Stimulated activated CD8-positive, alpha-beta memory T cell treated with anti-CD3 and anti-CD28 coated beads, Interleukin-4, amount 100 ng/mL, for 1 hour (primary cell): ENCODE measurements around the gene SFN.
"Not testable (repeated sequence)": the region's sequence is repeated elsewhere in the genome, so short reads cannot be mapped to it uniquely, and the experiment has no call there.

Experiments used
- DNase-seq, 2 donors: peaks; one replicate each; pipeline ENCODE4 v3.0.0-alpha.2; 2020; ENCODE audit warnings: low read depth in 2 of 2, low spot score in 1 of 2

SFN gene

DNA sequence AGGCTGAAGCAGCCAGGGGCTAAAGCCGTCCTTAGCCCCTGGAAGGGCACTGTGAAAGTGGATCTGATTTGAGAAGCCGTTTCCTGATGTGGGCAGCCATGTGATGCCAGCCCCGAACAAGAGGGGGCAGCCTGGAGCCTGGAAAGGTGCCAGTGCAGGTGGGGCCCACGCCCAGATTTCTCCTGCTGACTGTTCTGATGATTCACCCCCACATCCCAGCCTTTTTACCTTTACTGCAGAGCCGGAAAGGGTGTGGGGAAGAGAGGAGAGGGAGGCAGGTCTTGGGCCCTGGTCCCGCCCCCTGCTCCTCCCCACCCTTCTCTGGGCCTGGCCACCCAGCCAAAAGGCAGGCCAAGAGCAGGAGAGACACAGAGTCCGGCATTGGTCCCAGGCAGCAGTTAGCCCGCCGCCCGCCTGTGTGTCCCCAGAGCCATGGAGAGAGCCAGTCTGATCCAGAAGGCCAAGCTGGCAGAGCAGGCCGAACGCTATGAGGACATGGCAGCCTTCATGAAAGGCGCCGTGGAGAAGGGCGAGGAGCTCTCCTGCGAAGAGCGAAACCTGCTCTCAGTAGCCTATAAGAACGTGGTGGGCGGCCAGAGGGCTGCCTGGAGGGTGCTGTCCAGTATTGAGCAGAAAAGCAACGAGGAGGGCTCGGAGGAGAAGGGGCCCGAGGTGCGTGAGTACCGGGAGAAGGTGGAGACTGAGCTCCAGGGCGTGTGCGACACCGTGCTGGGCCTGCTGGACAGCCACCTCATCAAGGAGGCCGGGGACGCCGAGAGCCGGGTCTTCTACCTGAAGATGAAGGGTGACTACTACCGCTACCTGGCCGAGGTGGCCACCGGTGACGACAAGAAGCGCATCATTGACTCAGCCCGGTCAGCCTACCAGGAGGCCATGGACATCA is at the start of gene SFN:
SFN (plus strand) TSS at position 369 of the 904 bp plus-strand sequence; CDS start at position 433, 64 bp downstream.
- DNase-seq: no peak

DNA sequence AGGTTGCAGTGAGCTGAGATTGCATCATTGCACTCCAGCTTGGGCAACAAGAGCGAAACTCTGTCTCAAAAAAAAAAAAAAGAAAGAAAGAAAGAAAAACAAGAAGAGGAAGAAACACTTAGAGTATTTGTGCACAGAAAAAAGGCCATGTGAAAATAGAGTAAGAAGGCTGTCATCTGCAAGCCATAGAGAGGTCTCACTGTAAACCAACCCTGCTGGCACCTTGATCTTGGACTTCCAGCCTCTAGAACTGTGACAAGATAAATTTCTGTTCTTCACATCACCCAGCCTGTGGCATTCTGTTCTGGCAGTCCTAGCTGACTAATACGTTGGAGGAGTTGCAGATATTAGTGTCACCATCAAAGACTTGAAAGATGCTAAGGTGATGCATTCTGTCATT is 48.6 kb upstream of the SFN start:
- no peak for DNase-seq

DNA sequence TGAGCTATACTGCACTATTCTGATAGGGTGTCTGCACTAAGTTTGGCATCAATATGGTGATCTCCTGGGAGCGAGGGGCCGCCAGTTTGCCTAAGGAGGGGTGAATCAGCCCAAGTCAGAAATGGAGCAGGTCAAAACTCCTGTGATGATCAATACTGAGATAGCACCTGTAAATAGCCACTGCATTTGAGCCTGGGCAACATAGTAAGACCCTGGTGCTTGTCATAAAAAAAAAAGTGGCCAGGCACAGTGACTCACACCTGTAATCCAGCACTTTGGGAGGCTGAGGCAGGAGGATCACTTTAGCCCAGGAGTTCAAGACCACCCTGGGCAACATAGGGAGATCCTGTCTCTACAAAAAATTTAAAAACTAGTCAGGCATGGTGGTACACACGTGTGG is 48.1 kb upstream of the SFN start:
- no peak for DNase-seq

DNA sequence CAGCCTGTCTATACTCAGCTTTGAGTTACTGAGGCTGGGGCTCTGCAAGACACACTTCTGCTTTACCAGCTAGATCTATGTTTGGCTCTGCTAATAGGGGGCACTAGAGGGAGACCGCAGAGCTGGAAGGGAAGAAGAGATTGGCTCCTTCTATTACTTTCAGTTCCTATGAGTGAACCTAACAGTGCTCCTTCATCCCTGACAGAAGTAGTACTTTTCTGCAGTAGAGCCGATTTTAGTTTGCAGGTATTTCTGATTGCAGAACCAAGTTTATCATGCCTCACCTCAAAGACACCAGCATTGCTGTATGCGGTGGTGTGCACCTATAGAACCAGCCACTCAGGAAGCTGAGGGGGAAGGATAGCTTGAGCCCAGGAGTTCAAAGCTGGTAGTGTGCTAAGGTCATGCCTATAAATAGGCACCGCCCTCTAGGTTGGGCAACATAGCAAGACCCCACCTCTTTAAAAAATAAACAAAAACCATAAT is 42.1 kb upstream of the SFN start:
- no peak for DNase-seq

DNA sequence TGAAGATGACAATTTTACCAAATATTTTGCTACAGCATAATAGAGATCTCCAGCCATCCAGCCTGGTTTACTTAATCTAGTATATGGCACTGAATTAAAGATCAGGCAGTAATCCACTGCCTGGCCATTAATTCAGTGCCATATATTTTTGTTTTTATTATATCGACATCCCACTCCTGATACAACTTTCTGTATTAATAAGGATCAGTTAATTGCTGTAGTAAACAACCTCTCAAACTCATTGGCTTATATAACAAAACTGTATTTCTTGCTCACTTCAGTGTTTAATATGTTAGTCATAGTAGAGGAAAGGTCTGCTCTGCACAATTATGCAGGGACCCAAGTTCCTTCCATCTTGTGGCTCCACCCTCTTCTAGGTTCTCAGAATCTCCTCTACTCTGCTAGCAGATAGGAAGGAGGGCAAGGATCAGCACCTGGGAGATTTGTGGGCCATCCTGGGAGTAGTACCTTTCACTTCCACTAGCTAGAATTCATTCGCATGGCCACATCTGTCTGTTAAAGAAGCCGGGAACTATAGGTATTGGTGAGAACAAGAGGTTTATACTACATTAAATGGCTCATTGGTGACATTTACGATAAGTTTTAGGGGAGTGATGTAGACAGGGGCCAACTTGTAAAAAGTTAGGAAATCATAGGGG is 40.1 kb upstream of the SFN start:
- no peak for DNase-seq

DNA sequence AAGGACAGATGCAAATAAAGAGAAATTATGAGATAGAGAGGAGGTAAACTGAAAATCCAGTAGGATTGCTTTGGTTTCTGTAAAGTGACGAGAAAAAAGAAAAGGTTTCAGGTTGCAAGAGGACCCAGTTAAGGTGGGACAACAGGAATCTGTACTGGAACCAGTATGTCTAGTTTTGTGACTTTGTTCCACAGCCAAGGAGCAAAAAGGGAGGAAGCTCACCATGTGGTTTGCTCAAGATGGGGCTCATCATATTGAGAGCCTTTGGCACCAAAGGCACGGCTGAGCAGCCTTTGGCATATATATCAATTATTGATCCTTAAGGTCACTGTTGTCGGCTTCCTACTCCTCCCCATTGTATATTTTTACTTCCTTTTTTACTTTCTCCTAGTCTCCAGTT is 38.2 kb upstream of the SFN start:
- DNase-seq: no peak

DNA sequence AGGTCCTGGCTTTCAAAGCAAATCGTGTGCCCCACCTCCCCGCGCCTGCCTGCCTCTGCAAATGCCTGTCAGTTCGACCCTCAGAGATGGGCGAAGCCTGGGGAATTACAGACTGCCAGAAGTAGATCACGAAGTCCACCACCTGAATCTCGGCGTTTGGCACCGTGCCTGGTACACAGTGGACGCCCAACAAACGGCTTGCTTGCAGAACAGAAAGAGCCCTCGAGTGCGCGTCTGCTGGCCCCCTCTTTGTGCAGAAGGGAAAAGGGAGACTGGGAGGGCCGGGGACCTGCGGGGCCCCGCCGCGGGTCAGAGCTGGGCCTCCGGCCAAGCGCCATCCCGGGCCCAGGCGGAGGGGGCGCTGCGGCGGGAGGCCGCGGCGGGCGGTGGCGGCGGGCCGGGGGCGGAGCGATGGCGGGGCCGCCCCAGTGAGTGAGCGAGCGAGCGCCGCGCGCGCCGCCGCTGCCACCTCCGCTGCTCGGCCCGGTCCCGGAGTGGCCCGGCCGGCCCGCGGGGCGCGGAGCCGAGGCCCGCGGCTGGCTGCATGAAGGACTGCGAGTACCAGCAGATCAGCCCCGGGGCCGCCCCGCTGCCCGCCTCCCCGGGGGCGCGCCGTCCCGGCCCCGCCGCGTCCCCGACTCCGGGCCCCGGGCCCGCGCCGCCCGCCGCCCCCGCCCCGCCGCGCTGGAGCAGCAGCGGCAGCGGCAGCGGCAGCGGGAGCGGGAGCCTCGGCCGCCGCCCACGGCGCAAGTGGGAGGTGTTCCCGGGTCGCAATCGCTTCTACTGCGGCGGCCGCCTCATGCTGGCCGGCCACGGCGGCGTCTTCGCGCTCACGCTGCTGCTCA is 36.5 kb upstream of the SFN start, which contains the start of gene ZDHHC18:
ZDHHC18 (plus strand) TSS at position 428 of the 845 bp plus-strand sequence; CDS start at position 545, 117 bp downstream.
- DNase-seq: peak; percentile 36 to 42

DNA sequence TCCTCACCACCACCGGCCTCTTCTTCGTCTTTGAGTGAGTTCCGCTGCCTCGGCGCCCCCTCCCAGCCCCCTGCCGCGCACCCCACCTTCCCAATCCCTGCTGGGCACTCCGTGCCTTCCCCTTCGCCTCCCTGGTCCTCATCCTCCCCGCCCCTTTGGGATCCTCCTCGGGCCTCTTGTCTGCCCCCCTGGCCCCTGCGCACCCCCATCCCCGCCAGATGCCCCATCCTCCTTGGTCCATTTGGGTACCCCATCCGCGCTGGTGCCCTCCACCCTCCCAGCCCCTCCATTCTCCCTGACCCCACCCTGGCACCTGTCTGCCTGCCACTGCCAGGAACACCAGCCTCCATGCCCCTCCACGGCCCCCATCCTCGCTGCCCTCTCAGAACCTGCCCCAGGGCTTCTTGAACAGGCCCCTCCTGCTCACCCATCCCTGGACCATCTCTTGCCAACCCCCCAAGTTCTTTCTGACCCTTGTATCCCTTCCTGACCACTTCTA is 35.8 kb upstream of the SFN start:
- DNase-seq: no peak

DNA sequence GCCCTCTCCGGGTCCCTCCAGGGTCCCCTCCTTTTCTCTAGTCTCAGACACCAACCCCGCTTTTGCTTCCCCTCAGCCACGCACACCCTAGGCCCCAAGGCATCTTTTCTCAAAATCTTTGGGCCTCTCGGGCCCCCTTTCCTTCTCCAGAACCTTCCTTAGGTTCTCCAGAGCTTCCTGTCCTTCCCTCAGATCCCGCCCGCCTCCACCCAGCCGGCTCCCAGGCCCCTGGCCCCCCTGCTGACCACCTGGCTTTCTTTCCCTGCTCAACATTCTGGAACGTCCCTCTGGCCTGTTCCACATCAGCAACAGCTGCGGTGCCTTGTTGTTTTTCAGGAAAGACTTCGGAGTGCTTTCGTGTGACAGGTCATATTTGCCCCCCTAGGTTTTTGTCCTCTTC is 35.3 kb upstream of the SFN start:
- DNase-seq: no peak

DNA sequence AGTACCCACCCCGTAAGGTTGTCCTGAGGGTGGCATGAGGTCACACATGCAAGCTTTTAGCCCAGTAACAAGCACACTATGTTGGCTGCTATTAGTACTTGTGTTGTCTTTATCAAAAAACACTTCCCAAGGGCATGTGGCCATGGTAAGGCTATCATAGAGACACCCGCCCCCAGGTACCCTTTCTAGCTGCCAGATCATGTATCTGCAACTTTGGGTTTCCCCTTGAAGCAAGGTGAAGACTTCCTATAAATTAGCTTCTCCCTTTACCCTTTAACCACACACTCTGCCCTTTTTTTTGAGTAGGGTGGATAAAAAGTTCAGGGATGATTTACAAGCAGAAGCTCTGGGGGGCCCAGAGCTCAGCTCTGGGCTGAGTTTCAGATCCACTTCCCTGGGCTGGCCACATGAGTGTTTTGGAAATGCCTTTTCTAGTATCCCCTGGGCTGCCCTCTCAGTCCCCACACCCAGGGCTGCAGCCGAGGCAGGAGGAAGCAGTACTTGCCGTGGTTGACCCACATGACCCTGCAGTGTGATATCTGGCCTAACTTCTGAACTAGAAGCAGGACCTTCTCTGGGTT is 34.4 kb upstream of the SFN start:
- no peak for DNase-seq

DNA sequence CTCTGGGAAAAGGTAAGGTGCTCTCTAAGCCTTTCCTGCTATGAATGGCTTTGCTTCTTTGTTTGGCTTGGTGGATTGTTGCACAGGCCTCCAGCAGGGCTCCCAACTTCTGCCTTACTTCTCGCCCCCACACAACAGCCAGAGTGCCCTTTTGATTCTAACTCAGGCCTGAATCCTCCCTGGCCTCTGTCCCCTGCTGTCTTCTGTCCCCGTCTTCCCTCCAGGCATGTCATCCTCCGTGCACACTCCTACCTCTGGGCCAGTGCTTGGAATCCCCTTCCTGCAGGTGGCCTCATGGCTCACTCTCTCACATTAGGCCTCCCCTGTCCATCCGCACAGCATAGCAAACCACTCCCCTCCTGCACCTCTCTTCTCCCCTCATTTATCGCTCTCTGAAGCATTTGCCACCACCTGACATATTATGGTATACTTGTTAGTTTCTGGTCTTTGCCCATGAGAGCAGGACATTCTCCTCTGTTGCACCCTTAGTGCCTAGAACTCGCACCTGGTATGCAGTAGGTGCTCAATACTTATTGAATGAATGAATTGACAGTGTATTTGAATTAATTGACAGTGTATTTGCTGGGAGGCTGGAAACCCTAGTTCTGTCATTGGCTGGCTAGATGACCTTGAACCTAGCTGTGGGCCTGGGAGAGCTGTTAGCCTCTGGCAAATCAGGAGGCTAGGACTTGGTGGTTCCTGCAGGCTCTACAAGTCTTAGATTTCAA is 33.6 kb upstream of the SFN start:
- DNase-seq: no peak

DNA sequence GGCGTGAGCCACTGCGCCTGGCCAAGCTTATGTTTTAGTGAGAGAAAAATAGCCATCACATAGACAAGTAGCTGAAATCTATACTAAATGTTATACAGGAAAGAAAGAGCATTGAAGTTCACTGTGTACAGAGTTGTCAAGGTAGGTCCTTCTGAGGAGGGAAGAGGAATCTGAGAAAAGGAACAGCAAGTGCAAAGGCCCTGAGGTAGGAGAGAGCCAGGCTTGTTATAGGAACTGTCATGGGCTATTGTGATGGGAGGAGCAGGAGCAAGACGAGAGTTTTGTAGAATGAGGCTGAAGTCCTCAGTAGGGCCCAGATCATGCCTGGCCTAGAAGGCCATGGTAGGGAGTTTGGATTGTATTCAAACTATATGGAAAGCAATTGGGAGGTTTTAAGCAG is 31.9 kb upstream of the SFN start:
- DNase-seq: no peak

DNA sequence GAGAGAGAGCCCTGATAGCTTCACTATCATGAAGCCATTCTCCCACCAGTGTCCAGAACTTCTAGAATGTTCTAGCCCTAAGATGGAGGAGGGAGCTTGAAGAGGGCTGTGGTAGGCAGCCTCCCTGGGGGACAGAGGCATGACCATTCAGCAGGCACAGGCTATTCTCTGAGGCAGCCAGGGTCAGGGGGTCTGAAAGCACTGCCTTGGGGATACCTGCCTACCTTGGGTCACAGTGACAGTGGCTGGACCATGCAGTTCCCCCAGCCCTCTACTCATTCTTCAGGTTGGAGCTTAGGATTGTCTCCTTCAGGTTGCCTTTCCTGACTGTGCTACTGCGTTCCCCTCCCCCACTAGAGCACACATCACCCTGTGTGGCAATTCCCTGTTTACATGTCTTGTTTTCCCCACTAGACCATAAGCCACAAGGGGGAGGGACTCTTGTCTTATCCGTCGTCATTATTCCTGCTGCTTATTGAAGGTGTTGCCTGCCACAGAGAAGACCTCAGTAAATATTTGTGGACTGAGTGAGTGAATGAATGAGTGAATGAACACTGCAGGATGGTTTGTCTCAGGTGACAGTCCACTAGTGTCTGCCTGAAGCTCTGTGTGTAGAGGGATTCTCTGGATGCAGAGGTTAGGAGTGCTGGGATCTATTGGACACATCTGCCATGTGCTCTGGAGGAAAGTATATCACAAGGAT is 31.3 kb upstream of the SFN start:
- no peak for DNase-seq

DNA sequence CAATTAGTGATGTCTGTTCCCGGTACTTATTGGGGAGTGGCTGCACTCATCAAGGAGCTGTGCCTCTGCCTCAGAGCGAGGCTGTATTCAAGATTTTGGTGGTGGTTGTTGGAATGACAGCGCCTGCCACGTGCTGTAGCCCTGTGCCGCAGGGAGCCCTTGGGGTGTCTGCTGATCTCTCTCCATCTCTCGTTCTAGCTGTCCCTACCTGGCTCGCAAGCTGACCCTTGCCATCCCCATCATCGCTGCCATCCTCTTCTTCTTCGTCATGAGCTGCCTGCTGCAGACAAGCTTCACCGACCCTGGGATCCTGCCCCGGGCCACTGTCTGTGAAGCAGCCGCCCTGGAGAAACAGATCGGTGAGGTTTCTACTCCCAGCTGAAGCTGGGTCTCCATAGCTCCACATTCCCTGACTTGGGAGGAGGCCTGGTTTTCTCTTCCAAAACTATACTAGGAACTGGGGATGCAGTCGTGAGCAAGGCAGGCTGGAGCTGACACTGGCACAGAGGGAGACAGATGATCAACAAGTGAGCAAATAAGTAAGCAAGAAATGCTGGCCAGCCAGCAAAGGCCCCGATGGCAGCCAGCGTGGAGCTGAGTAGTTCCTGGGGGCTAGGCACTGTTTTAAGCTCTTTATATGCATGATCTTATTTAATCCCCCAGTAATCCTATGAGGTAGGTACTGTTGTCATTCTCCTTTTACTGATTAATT is 30.5 kb upstream of the SFN start:
- DNase-seq: no peak

DNA sequence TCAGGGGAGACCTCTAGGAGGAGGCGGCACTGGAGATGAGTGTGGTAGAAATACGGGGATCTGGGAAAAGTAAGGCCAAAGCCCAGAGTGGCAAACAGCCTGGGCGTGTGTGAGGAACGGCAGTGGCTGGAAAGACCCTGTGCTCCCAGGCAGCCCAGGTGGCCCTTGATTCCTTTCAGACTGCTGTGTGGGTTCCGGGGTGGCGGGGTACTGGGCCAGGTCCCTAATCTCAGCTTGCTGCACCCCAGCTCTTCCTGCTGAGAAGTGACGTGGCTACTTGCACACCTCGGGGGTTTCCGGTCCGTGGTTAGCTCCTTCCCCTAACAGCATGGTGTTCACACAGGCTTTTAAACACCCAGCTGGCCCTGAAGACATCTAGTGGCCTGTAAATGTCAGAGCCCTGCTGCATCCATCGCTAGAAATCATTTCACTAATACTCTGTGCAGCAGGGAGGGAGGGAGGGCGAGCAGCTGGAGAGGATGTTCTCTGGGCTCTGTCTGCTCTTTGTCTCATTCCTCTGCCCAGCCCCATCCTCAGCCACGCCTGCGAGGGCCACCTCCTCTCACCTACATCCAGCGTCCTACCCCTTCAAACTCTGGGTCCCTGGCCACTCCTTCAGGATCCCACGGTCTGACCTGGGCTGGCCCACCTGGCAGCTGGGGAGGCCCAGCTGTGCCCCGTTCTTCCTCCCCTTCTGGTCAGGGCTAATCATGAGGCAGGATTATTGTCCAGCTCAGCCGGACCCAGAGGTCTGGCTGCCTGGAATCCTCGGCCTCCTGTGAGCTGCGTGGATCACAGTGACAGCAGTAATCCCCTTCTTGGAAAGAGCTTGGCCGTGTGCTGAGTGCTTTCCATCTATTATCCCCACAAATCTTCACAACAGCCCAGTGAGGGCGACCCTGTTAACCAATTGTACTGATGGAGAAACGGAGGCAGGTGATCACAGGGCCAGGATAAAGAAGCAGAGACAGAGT is 29.2 kb upstream of the SFN start:
- peak; percentile 69 to 83 for DNase-seq

DNA sequence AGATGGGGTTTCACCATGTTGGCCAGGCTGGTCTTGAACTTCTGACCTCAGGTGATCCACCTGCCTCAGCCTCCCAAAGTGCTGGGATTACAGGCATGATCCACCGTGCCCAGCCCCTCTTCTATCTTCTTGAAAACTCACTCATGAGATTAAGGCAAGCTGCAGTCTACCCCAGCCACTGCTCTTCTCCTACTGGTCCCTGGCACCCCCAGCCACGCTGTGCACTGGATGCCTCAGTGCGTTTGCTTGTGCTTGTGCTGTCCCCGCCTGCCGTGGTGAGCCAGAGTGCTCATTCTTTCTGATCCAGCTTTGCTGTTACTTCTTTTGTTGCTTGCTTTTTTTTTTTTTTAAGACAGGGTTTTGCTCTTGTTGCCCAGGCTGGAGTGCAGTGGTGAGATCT is 25.3 kb upstream of the SFN start:
- DNase-seq: not testable (repeated sequence)

DNA sequence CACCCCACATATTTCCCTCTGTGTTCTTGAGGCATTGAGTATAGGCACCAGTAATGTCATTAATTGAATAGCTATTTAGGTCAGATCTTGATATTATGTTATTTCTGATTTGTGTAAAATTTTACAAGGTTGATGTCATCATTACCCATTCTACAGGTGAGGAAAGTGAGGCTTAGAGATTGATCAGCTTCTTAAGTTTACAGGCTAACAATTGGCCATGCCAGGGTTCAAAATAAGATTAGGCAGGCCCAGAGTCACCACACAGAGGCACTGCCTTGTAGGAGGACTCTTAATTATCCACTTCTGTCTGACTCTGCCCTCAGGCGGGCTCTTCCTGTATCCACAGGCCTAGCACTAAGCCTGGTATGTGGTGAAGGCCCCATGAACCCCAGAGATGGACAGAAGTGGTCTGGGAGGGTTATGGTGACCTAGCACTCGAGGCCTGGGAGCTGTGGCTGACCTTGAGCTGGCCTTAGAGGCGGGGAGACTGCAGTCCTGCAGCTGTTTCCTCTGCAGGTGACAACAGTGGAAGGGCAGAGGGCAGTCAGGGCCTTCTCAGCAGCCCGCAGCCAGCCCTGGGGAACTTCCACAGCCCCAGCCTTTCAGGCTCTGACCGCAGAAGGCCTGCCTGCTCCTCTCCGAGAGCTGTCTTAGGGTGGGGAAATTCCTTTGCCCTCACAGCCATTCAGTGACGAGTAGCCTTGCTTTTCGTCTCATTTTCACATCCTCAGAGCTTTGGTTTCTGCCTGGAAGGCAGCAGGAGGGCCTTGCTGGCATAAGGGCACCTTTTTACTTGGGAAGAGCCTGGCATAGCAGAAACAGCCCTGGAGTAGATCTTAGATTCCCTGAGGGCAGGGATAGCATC is 24.2 kb upstream of the SFN start:
- DNase-seq: peak in 1 of 2 donors; percentile 11
